Hindlimb muscle (tissue), 1 donor: ENCODE measurements around the gene HMGCLL1. TPM values are rescaled to one million over a fixed set of nuclear protein-coding genes. Genes with fewer than 3 reads are reported as not detected.

Experiments used
- DNase-seq: peaks from one replicate; pipeline ENCODE4 v3.0.0-alpha.2; 2013
- polyA plus RNA-seq: library from polyadenylated mRNA; unstranded; fragments of 120-200 nt; gene quantifications from one replicate; pipeline ENCODE4 v1.2.1, GENCODE V29; 2013; ENCODE audit not compliant: insufficient read length

Gene HMGCLL1
- 7.3 TPM for polyA plus RNA-seq

GRCh38 chr6:55578537-55579363 is at the start of gene HMGCLL1:
TSS of gene HMGCLL1 (minus strand) at chr6:55579192. CDS start at chr6:55579055, 137 bp downstream.
- DNase-seq, result peak; percentile 71

- DNase-seq, result no peak
Measured at GRCh38 chr6:55621993-55622392, 43.0 kb upstream of the HMGCLL1 start.

- DNase-seq, result no peak
Measured at GRCh38 chr6:55621244-55621643, 42.3 kb upstream of the HMGCLL1 start.

GRCh38 chr6:55617272-55617671 is 38.3 kb upstream of the HMGCLL1 start:
- DNase-seq, result no peak

GRCh38 chr6:55604021-55604420 is 25.0 kb upstream of the HMGCLL1 start:
- no peak for DNase-seq

- no peak for DNase-seq
Measured at GRCh38 chr6:55601120-55601519, 22.1 kb upstream of the HMGCLL1 start.

GRCh38 chr6:55594442-55594841 is 15.4 kb upstream of the HMGCLL1 start:
- DNase-seq, result no peak

GRCh38 chr6:55584654-55585354 is 5.8 kb upstream of the HMGCLL1 start:
- no peak for DNase-seq

GRCh38 chr6:55576811-55577210 is 2.2 kb downstream of the HMGCLL1 start:
- DNase-seq, result no peak

GRCh38 chr6:55574556-55574955 is 4.4 kb downstream of the HMGCLL1 start:
- DNase-seq, result no peak

- DNase-seq, result no peak
Measured at GRCh38 chr6:55569638-55570037, 9.4 kb downstream of the HMGCLL1 start.

- peak; percentile 91 for DNase-seq
Measured at GRCh38 chr6:55568808-55569439, 10.1 kb downstream of the HMGCLL1 start.

- no peak for DNase-seq
Measured at GRCh38 chr6:55567558-55567957, 11.4 kb downstream of the HMGCLL1 start.

GRCh38 chr6:55566036-55566710 is 12.8 kb downstream of the HMGCLL1 start:
- DNase-seq, result peak; percentile 56

- no peak for DNase-seq
Measured at GRCh38 chr6:55562318-55562717, 16.7 kb downstream of the HMGCLL1 start.

- DNase-seq, result peak; percentile 45
Measured at GRCh38 chr6:55560290-55560885, 18.6 kb downstream of the HMGCLL1 start.

GRCh38 chr6:55557146-55557545 is 21.8 kb downstream of the HMGCLL1 start:
- DNase-seq, result no peak

- no peak for DNase-seq
Measured at GRCh38 chr6:55545791-55546190, 33.2 kb downstream of the HMGCLL1 start.

GRCh38 chr6:55543633-55544309 is 35.2 kb downstream of the HMGCLL1 start:
- no peak for DNase-seq

GRCh38 chr6:55541024-55541423 is 38.0 kb downstream of the HMGCLL1 start:
- no peak for DNase-seq

- no peak for DNase-seq
Measured at GRCh38 chr6:55536391-55536956, 42.5 kb downstream of the HMGCLL1 start.
